ENCODE data around the gene NKAIN4.

Gene NKAIN4

GRCh38 chr20:63274381-63275228, 20.3 kb upstream of the NKAIN4 start:
- ATAC-seq, result no peak
- DNase-seq, result no peak

- no peak for DNase-seq
- ATAC-seq, result no peak
Observed at GRCh38 chr20:63273635-63274380, 19.5 kb upstream of the NKAIN4 start.

DNA sequence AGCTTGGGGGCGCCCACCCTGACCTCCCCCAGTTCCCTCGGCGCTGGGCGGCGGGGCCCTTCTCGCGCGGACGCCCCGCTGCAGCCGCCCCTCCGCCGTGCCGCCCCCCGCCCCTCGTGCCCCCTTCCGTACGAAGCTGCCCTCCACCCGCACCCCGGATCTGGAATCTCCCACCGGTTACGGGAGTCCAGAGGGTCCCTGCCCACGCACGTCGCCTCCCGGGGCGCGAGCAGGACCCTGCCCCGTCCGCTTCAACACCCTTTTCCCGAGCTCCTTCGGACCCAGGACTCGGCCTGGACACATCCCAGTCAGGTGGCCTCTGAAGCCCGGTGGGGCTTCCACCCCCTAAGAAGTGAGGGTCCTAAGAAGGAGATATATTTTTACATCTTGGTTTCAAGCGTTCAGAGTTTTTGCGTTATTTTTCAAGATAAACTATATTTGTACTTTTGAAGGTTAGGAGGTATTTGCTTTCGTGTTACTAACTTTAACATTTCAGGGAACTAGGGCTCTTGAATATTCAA, 18.9 kb upstream of the NKAIN4 start:
- ATAC-seq, result no peak

DNA sequence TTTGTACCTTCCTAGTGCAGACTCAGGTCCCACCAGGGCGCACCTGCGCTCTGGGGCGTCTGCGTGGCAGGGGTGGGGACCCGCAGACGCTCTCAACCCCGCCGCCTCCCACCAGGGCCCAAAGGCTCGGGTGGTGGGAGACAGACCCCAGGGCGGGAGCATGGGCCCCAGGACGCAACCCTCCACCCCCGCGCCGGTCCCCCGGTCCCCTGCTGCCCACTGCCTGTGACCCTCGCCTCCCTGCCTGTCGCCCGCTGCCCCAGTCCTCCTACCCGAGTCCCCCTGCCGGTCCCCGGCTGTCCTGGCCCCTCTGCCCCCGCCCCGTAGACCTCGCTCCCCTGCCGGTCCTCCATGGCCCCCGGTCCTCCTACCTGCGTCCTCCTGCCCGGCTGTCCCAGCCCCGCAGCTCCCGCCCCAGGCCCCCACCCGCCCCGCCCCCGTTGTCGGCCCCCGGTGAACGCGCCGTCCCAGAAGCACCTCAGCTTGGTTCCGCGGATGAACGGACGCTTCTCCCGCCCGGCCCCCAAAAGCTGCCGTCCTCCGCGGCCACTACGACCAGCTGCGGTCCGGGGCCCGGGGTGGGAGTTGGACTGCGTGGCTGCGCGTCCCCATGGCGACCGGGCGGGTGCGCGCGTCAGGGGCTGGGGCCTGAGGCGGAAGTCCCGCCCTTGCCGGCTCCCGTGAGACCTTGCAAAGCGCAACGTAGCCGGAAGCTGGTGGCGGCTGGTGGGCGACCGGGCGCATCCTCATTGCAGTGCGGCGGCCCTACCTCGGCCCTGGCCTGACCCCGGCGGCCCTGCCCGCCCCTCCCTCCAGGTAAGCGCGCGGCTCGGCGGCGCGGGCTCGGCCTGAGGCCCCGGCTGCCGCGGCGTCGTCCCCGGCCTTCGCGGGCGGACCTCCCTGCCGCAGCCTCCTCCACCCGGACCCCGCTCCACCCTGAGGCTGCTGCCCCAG, 18.1 kb upstream of the NKAIN4 start, which contains the start of gene ARFGAP1:
Gene ARFGAP1, plus strand, starts transcription at position 709 of the 954 bp plus-strand sequence. CDS start 2,768 bp downstream, outside the sequence.
- ATAC-seq (peak; percentile 95), DNase-seq (peak; percentile 94)

More for the DNA sequence above, 18.9 kb upstream of the NKAIN4 start:
- DNase-seq, result no peak

DNA sequence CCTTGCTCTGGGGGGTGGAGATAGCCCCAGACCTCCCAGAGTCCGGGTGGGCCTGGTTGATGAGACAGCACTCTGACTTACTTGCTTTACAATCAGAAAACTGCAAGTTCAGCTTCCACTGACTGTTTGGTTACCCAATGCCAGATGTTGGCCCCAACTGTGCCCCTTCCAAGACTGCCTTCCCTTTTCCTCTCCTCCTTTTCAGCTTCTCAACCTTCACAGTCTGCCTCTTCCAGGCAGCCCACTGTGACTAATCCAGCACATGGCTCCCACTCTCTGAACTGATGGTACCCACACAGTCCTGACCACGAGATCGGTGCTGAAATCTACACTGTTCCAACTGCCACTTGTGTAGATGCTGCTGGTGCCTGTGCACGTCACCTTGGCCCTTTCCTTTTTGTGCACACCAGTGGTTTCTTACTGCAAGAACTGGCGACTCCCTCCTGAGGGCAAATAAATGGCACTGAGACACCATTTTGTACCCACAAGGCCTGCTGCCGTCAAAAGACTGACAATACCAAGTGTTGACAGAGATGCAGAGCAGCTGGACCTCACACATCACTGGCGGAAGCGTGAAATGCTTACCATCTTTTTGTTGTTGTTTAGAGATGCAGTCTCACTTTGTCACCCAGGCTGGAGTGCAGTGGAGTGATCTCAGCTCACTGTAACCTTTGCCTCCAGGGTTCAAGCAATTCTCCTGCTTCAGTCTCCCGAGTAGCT, 16.5 kb upstream of the NKAIN4 start:
- DNase-seq (no peak), ATAC-seq (no peak)

DNA sequence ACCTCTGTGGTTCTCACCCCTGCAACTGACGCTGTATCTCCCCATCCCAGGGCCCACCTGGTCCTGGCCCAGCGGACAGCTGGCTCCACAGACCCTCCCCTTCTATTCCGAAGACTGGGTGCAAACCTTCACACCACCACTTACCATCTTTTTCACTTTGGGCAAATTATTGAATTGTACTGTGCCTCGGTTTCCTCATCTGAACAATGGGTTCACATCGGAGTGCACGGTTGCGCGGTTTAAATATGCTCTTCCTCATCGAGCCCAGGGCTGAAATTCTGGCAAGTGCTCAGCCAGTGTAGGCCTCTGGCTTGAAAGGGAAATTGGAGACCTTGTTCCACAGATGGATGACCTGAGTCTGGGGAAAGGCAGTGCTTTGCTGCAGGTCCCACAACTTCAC, 15.5 kb upstream of the NKAIN4 start:
- DNase-seq (no peak), ATAC-seq (no peak)

DNA sequence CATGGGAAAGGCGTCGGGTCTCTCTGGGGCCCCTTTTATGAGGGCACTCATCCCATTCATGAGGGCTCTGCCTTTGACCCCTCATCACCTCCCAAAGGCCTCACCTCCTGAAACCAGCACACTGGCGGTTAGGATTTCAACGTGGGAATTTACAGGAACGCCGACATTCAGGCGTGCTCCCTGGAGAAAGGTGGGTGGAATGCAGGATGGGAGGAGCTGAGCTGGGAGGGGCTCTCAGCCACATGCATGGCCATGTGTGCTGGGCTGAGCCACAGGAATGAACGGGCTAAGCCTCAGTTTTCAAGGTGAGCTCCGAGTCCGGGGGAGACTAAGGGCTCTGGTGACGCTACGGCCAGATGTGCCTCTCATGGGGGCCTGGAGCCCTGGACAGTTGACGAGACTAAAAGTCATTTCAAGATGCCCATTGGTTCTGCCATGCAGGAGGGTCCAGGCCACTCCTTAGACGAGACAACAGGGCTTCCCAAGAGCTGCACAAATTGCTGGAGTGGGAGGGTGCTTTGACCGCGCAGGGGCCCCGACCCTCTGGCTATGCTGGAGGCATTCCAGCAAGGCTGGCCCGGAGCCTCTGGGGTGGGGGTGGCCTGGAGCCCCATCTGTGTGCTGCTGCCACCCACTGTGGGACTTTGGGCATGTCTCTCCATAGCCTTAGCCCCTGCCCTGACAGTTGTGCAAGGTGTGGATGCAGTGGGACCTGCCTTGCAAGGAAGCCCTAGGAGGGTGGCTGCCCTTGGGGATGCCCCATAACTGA, 14.6 kb upstream of the NKAIN4 start:
- ATAC-seq (no peak), DNase-seq (no peak)

DNA sequence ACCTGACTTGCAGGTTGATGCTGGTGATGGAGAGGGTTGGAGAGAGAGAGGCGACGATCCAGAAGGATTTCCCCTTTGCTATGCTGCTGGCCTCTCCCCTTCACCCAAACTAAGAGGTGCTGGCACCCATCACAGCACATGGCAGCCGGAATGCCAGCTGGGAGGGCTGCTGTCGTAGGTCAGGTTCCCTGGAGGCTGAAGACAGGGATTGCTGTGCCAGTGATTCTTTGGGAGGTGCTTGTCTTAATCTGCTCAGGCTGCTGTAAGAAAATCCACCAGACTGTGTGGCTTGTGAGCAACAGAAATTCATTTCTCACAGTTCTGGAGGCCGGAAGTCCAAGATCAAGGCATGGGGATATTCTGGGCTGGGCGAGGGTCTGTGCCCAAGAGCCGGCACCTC, 14.0 kb upstream of the NKAIN4 start:
- no peak for DNase-seq
- ATAC-seq, result no peak

DNA sequence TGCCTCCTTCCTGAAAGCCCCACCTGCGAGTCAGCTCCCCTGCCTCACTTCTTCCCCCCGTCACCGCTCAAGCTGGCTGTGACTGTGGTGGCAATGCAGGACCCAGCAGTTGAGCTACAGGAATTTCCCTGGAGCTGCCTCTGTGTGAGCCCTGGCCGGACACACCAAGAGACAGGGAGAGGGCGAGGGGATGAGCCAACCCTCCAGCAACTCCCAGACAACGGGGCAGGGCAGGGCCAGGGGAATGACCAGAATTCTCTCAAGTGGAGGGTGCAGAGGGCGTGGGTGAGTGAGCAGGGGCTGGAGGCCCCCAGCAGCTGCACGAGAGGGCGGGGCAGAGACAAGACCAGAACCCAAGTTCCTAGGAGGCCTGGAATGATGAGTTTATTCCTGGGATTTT, 13.4 kb upstream of the NKAIN4 start:
- ATAC-seq (no peak), DNase-seq (no peak)

DNA sequence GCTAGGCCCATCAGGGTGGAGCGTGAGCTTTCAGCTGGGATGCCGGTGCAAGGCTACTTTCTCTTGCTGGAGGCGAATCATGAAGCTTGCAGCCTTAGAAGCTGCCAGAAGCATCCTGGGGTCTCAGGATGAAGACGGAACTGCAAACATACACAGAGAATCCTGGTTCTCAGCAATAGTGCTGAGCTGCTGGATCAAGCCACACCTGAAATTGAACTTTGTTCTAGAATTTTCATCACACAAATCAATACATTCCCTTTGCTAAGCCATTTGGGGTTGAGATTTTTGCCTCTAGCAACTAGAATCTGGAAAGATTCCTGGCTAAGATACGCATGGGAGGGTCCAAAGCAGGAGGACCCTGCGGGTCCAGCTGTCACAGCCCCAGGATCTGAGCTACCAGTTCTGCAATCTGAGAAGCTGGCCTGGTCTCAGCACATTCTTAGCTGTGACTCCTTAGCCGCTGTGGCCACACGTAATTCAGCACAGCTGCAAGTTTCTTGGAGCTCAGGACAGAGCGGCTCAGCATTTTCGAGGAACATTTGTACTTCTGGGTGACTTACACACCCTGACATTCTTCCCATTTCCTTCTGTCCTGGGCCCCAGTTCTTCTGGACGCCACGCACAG, 11.7 kb upstream of the NKAIN4 start:
- no peak for ATAC-seq
- no peak for DNase-seq

- DNase-seq (no peak), ATAC-seq (no peak)
Observed at GRCh38 chr20:63264519-63264918, 10.3 kb upstream of the NKAIN4 start.

GRCh38 chr20:63264000-63264399, 9.7 kb upstream of the NKAIN4 start:
- no peak for ATAC-seq
- no peak for DNase-seq

GRCh38 chr20:63262836-63263235, 8.6 kb upstream of the NKAIN4 start:
- DNase-seq (no peak), ATAC-seq (no peak)

DNA sequence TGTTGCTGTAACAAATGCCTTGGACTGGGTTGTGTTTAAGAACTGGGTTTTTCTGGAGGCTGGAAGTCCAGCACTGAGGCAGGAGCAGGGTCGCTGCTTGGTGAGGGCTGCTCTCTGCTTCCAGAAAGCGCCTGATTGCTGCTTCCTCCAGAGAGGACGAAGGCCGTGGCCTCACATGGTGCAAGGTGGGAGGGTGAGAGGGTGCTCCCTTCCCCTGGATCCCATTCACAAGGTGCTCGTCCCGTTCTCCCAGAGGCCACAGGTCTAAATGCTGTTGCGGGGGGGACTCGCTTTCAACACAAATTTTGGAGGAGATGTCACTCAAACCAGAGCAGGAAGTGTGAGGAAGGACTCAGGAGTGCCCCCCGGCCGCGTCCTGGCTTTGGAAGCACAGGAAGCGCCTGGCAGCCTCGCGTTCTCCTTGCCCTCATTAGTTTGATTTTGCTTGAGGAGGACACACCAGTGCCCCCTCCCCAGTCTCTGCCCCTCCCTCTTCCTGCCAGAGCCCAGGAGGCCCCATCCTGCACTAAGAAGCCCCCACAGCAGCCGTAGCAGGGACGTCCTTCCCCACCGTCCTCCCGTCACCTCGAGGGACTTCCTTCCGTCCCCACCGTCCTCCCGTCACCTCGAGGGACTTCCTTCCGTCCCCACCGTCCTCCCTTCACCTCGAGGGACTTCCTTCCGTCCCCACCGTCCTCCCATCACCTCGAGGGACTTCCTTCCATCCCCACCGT, 7.7 kb upstream of the NKAIN4 start:
- DNase-seq (no peak), ATAC-seq (no peak)

DNA sequence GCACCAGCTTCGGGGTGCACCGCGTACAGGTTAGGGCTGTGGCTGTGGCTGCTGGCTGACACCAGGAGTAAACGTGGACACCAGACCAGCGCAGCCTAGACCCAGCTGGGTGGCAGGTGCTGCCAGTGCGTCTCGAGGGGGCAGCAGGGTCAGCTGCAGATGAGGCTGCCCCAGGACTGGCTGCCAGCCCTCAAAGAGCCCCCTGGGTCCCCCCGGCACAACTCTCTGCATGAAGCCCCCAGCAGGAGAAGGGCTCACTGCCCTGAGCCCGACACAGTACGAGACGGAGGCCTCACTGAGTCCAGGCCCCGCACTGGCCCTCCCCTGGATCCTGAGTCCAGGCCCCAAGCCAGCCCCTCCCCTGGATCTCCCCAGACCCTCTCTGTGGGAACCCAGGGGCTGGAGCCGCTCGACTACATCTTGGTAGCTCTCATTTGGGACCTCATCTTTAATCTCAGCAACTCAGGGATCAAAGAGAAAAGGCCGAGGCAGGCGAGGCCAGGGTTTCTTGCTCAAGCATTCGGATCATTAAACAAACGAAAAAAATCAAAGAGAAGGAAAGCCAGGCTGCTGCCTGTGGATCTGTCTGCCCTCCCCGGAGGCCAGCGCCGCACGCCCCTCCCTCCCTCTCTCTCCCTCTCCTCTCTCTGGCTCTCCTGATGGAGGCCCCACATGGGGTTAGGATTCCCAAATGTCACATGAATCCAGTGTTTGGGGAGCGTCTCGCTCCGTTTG, 7.0 kb upstream of the NKAIN4 start:
- no peak for ATAC-seq
- no peak for DNase-seq

DNA sequence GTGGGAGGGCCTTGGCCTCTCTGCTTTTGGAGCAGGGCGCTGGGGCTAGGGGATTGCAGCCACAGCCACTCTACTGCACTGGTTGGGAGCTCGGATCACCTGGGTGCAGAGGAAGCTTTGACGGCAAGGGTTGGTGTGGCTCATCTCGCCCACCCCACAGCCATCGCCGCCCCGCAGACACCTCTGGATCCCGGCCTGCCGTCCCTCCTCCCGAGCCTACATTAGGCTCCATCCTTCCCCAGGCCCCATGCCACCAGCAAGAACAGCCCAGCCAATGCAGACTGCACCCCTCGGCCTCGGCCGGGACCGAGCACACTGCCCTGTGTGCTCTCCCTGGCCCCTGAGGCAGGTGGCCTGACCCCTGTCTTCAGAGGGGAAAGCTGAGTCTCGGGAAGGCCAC, 6.3 kb upstream of the NKAIN4 start:
- DNase-seq (no peak), ATAC-seq (no peak)

GRCh38 chr20:63259734-63260460, 5.6 kb upstream of the NKAIN4 start:
- ATAC-seq, result no peak

GRCh38 chr20:63258781-63259180, 4.5 kb upstream of the NKAIN4 start:
- no peak for DNase-seq
- no peak for ATAC-seq

More at GRCh38 chr20:63259734-63260460, 5.6 kb upstream of the NKAIN4 start:
- no peak for DNase-seq
